ENCODE results near the gene ASXL1. TPM values are rescaled to one million over a fixed set of nuclear protein-coding genes. Genes with fewer than 3 reads are reported as not detected.

The ASXL1 gene
- total RNA-seq, 1 donor from 2014 or later = 90.8 TPM

GRCh38 chr20:32332614-32333013 is 25.5 kb upstream of the ASXL1 start:
- no peak for TF ChIP-seq CTCF (IDR thresholded peaks at IDR 0.05; ENCODE audit: unreplicated experiment)
- Mint-ChIP-seq H3K4me3 (ENCODE audit: unreplicated experiment) (no peak overlapping the region), H3K27me3 (ENCODE audit: unreplicated experiment) (peaks cover 5% of the 10 kb centered on the region), H3K36me3 (ENCODE audit: low read depth, unreplicated experiment) (peaks cover 26% of the 10 kb centered on the region), H3K9me3 (ENCODE audit: unreplicated experiment) (no peaks in the 10 kb centered on the region), H3K4me1 (ENCODE audit: unreplicated experiment) (peaks cover 14% of the 10 kb centered on the region), H3K27ac (ENCODE audit: unreplicated experiment) (no peak overlapping the region)
- no peak for DNase-seq (ENCODE audit: low spot score)

DNA sequence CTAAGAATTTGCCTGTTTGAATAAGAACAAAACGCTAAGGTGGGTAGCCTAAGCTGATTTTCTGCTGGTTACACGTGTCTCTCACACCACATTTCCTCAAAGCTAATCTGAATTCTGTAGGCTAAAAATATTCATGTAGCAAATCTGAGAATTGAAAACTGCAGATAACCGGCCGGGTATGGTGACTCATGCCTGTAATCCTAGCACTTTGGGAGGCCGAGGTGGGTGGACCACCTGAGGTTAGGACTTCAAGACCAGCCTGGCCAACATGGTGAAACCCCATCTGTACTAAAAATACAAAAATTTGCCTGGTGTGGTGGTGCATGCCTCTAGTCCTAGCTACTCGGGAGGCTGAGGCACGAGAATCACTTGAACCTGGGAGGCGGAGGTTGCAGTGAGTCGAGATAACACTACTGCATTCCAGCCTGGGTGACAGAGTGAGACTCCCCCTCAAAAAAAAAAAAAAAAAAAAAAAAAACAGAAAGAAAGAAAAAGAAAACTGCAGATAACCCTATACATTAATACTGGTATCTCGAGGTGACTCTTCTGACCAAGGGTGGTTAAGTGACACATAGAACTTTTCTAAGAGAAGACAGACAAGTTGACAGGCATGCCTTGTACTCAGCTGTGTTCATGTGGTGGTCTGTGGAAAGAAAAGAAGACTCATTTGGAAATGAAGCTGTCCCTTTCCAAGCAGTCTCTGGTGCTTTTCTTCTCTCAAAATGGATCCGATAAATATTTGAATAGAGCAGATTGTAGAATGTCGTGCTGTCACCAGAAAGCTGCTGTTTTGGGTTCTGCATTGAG is 24.7 kb upstream of the ASXL1 start:
- no peak for TF ChIP-seq CTCF (IDR thresholded peaks at IDR 0.05; ENCODE audit: unreplicated experiment)
- no peak for DNase-seq (ENCODE audit: low spot score)
- H3K9me3 Mint-ChIP-seq (ENCODE audit: unreplicated experiment) = no peaks in the 10 kb centered on the region
- H3K36me3 Mint-ChIP-seq (ENCODE audit: low read depth, unreplicated experiment) = peaks cover 26% of the 10 kb centered on the region
- H3K4me1 Mint-ChIP-seq (ENCODE audit: unreplicated experiment) = peaks cover 14% of the 10 kb centered on the region
- H3K27ac Mint-ChIP-seq (ENCODE audit: unreplicated experiment) = no peak overlapping the region
- H3K4me3 Mint-ChIP-seq (ENCODE audit: unreplicated experiment) = no peak overlapping the region
- peaks cover 5% of the 10 kb centered on the region for H3K27me3 Mint-ChIP-seq (ENCODE audit: unreplicated experiment)

- H3K36me3 Mint-ChIP-seq (ENCODE audit: low read depth, unreplicated experiment) = peaks cover 26% of the 10 kb centered on the region
- H3K27me3 Mint-ChIP-seq (ENCODE audit: unreplicated experiment) = peaks cover 5% of the 10 kb centered on the region
- no peak overlapping the region for H3K27ac Mint-ChIP-seq (ENCODE audit: unreplicated experiment)
- no peaks in the 10 kb centered on the region for H3K9me3 Mint-ChIP-seq (ENCODE audit: unreplicated experiment)
- peaks cover 19% of the 10 kb centered on the region for H3K4me1 Mint-ChIP-seq (ENCODE audit: unreplicated experiment)
- no peak for DNase-seq (ENCODE audit: low spot score)
- H3K4me3 Mint-ChIP-seq (ENCODE audit: unreplicated experiment) = no peak overlapping the region
- no peak for TF ChIP-seq CTCF (IDR thresholded peaks at IDR 0.05; ENCODE audit: unreplicated experiment)
Measured at GRCh38 chr20:32333988-32334885, 23.9 kb upstream of the ASXL1 start.

GRCh38 chr20:32336918-32337347 is 21.2 kb upstream of the ASXL1 start:
- Mint-ChIP-seq H3K36me3 (ENCODE audit: low read depth, unreplicated experiment) (peaks cover 20% of the 10 kb centered on the region), H3K27me3 (ENCODE audit: unreplicated experiment) (peaks cover 7% of the 10 kb centered on the region), H3K27ac (ENCODE audit: unreplicated experiment) (no peak overlapping the region), H3K4me1 (ENCODE audit: unreplicated experiment) (peaks cover 6% of the 10 kb centered on the region), H3K4me3 (ENCODE audit: unreplicated experiment) (no peak overlapping the region), H3K9me3 (ENCODE audit: unreplicated experiment) (no peaks in the 10 kb centered on the region)
- TF ChIP-seq CTCF (IDR thresholded peaks at IDR 0.05; ENCODE audit: unreplicated experiment) = peak; percentile 22
- DNase-seq (ENCODE audit: low spot score) = no peak

Measured in endothelial cell (in vitro differentiated cells).